Measurements from ENCODE around the gene PTCHD4.

The PTCHD4 gene

DNA sequence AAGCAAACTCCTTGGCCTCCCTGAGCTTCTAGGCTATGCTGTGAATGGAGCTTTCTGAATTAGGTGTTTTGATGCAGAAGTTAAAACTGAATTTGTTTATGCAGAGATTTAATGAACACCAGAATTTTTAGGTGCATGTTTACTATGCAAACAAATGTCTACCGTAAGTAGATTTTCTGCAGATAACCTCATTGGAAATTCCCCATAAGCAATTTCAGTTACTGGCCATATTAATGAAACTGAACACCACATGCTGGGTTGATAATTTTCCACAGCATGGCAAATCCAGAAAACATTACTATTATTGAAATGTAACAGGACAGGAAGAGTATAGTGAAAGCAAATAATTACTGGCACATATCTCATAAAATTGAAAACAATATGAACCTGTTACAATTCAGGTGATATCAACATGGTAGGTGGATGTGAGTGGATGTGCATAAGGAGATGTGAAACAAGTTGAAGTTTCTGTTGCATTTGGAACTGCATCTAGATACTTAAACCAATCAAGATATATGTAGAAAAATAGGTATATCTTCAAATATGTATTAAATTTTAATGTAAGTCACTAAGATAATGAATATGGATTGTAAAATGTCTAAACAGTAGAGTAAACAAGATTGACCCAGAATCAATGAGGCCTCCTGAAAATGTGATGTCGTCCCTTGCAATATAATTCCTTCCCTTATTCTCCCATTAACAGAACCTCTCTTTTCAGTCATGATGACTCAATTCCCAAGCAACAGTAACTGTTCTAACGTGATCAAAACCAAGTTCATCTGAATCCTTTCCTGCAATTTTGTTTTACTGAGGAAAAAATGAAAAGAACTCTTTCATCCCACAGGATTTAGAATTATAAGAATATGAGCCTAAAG lies 11.0 kb downstream of the PTCHD4 start:
- no peak for DNase-seq (ENCODE audit: low read depth)

DNA sequence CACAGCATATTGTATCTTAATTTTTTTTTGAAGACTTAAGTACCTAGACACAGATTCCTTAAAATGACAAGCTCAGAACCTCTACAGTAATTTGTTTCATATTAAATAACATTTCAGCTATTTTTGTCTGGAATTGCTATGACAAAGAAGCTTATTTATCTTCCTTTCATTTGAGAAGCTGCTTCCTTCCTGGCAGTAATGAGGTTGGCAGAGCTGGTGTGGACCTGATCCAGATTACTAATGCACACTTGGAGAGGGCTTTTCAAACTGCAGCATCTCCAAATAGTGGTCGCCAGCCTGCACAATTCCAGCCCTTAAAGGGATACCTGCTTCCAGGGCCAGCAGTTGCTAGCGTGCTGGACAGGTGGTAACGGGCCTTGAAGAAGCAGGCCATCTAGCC lies 12.1 kb downstream of the PTCHD4 start:
- DNase-seq (ENCODE audit: low read depth), result no peak

DNA sequence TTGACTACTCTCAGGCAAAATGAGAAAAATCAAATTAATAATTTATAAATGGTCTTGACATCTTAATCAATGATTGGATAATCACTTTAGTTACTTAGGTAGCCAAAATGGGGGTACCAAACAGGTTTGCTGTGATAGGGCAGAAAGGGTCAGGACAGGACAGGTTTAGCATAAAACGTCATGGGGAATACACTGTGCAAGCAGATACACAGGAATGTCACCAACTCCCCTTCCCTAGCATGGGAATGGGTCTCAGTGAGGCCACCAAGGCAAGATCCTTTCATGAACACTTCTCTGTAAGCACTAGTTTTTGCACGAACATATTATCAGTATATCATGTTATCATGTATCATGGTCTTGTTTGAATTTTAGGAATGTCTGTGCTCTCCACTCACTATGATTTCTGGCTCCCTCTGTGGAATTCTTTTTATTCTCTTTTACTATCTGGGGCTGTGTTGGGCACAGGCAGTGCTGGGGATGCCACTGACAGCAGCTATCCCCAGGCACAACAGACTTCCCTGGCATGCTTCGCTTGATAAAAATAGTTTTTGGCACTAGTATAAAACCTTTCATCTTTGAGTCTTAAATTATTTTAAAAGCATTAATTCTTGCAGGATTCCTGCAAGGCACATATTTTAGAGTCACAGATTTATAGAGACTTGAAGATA lies 18.3 kb downstream of the PTCHD4 start:
- no peak for DNase-seq (ENCODE audit: low read depth)

DNA sequence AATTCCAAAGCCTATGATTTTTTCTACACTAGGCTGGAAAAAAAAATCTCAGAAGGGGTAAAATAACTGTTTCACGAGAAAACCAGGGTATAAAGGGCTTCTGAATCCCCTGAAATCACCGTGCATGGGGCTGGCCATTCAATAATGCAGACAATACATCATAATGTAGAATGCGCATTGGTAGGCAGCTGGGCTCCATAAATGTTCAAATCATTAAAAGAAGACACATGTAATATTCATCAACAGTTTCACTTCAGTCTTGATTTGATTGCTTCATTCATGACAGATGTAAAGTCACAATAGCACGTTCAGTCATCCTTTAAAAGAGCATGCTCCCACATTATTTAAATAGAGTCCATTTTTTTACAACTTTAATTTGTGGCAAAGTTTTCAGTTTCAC lies 20.5 kb downstream of the PTCHD4 start:
- DNase-seq (ENCODE audit: low read depth), result no peak

DNA sequence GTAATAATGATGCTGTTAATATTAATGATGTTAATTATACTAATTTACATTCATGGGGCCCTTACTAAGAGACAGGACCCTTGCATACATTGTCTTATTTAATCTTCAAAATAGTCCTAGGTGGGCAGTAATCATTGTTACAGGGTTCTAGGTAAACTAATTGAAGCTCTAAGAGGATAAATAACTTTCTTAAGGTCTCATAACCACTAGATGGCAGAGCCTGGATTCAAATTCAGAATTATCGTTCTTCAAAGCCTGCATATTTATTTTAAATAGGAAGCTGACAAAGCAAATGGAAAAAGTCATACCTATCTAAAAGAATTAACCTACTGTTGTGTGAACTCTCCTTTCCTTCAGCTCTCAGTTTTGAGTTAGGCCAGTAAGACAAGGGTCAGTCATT lies 23.5 kb downstream of the PTCHD4 start:
- DNase-seq (ENCODE audit: low read depth), result no peak

DNA sequence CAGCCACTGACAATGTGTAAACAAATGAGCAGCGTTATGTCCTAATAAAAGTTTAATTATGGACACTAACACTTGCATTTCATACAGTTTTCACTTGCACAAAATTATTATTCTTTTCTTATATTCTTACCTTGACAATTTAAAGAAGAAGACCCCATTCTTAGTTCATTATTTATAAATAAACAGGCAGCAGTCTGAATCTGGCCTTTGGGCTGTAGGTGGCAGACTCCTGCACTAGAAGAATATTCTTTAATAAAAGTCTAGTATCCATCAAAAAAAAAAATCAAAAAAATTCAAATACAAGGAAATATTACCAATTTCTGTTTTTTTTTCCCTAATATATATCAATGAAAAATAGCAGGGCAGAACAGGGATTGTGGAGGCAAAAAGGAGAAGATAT lies 24.8 kb downstream of the PTCHD4 start:
- no peak for DNase-seq (ENCODE audit: low read depth)

DNA sequence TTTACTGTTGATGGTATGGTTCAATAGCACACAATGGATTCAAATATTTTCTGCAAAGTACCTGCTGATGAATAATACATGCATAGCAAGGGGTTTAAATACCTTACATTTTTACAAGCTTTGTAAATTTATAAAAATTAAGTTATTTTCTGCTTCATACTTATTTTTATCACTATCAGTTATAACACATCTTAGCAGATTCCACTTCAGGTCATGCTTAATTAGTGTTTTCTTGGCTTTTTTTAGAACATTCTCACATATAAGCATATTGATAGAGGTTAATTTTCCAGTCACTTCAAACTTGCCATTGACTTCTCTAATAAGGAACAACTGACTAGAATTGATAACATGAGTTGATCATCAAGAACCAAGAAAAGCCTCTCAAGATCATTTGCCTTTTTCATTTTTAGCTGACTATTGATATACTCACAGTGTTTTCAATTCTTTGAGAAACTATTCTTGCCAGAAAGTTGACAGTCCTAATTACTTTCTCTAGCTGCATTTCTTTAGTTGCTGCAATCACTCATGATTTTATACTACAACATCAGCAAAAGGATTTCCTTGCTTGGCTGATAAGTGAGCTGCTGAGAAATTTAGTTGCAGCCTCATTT lies 25.8 kb downstream of the PTCHD4 start:
- no peak for DNase-seq (ENCODE audit: low read depth)

DNA sequence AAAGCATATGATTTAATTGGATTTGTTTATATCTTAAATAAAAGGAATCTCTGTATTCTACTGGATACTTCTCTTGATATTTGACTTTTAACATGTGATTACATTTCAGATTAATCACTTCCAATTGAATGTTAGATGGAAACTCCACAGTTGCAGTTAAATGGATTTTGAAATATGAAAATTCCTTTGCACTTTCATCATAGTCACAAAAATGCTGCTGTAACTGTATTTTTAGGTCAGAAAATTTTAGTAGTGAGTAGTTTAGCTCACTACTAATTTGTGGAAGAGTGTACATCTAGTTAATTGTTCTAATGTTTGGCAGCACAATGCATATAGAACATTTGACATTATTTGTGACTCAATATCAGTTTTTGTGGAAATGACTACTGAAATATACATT lies 26.8 kb downstream of the PTCHD4 start:
- DNase-seq (ENCODE audit: low read depth), result no peak

DNA sequence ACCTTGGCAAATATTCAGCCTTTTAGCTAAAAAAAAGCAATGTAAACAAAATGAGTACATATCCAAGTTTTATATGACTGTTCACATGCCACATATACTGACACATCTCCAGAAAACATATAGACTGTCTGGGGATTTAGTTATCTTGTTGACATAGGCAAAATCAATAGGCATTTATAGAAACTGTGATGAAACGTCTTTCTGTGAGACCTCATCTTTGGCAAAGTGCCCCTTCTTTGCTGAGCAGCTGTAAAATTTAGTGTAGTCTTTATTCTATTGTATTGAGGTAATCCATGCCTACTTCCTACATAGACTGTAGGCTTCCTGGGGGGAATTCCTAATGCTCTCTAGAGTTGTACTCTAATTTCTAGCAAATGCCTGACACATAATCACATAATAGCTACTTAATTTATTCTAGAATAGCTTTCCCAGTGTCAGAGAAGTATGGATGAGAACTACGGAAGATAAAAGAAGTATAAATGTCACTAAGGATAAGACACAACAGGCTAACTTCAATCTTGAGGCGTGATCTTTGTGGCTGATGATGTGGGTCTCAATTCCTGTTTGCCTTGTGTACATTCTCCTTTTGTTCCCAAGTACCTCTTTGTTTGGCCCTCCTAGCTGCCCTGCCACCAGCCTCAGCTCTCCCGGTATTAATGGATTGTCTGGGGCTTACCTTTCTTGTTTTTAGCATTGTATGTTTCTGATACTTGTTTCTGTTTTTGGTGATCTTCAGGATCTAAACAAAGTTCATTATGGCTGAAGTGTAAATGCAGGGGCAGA lies 30.6 kb downstream of the PTCHD4 start:
- no peak for DNase-seq (ENCODE audit: low read depth)

DNA sequence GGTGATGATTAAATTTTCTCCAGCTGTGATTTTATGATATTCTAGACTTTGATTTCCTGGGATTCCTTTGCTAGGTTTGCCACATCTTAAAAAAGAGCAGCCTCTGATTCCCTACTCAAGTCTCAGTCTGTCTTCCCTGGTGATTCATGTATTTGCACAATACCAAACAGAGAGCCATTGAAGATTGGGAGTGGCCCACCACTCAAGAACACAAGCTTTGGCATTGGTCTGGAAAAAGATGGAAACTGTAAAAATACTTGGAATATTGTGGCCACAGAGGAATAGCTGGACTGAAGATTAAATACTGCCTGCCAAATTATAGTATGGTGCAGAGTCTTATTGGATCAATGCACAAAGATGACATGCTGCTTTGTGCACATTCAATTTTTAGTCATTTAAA lies 32.9 kb downstream of the PTCHD4 start:
- DNase-seq (ENCODE audit: low read depth), result no peak

DNA sequence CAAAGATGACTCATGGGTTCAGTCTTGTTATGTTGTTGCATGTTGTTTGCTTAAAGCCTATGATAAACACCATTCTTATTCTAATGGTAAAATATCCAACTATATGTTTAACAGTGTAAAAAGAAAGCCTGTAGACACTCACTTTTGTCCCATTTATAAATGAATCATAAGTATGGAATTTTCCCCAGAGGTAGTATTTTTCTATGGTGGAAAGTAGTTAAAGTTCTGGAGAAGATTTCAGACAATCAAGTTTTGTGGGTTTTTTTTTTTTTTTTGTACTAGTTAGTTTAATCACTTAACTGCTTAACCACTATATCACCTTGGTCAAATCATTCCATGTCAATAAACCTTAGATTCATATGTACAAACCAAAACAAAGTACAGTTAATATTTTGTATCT lies 35.8 kb downstream of the PTCHD4 start:
- DNase-seq (ENCODE audit: low read depth), result no peak

DNA sequence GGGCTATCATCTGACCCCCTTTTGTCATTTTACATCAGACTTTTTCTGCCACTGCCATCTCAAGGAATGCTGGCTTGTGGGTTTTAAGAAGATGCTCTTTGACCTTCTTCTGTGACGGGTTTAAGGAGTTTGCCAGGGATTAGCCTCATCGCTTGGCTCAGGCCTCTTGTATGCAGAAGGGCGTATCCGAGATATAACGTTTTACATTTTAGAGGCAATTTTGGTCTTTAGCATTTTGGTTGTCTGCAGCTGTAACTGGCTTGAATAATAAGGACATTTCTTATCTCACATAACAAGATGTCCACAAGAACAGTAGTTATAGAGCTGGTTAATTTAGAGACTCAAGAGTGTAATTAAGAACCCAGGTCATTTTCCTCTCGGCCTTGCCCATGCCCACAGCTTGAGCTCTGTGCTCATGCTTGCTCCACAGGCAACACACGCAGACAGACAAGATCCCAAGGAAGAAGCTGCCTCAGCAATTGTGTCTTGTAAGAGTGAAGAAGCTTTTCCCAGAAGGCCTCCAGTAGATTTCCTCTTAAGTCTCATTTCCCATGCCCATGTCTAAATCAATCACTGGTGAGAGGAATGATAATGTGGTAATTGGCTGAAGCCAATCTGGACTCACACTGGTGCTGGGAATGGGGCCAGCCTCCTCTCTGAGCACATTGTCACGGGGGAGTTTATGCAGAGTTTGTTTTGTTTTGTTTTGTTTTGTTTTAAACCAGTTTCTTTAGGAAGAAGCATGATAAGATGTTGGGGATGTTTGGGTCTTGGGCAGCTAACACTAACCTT lies 36.8 kb downstream of the PTCHD4 start:
- no peak for DNase-seq (ENCODE audit: low read depth)

DNA sequence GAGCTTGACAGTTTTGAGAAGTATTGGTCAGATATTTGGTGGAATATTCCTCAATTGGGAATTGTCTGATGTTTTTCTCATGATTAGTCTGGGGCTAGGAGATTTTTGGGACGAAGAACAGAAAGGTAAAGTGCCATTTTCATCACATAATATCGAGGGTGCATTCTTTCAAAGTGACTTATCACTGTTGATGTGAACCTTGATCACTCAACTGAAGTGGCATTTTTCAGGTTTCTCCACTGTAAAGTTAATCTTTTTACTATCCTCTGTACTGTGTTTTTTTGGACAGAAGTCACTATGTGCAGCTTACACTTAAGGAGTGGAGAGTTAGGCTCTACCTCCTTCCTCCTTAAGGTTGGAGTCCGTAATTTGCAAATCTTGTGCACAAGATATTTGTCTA lies 39.2 kb downstream of the PTCHD4 start:
- DNase-seq (ENCODE audit: low read depth), result no peak

DNA sequence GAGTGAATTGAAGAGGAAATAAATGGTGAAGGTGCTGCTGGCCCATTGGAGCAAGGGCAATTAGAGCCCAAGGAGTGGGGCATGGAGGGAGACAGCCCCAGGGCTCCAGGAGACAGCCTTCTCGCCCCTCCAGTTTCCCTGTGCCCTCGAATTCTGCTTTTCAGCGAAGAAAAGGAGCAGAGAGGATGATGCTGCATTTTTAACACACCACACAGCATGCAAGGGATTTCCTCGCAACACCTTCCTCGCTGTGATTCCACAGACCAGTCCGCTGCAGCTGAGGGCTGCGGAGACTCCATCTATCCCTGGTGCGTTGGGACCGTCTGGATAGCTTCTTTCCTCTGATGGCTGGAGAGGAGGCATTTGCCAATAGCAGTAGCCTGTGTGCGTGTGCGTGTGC lies 41.7 kb downstream of the PTCHD4 start:
- DNase-seq (ENCODE audit: low read depth), result no peak

DNA sequence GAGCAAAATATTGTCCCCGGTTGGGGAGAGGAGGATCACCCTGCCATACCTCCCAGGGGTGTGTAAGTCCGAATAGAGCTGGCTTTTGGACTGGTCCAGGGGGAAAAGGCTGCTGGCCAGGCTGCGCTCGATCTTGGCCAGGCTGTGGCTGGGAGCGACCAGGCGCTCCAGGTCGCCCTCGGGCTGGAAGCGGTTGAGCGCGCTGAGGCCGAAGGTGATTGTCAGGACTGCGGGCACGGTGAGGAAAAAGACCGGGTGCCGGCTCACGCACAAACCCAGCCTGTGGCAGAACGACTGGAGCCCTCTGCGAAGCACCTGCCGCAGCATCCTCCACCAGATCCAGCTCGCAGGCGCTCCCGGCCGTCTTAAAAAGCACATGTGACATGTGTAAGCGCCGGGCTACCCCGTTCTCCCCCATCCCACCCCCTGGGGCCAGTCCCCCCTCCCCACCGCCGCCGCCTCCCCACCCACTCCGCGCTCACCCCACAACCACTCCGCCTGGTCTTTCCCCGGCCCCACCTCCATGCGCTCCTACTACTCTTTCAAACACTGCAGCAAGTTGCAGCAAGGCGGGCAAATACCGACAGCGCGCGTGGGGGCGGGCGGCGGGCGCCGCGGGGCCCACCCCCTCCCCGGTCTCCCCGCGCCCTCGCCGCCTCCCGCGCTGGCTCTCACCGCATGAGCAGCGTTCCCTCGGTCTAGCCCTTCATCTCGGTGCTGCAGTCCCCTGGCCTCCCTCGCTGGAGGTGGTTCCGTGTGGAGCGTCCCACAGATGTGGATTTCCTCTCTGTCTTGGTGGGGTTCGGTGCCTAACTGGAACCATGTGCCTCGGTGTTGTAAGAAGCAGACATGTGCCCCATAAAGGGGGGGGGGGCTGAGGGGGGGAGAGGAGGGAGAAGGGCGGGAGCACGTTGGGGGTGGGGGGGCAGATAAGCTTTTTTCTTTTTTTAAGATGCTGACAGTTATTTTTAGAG lies 42.4 kb downstream of the PTCHD4 start:
- DNase-seq (ENCODE audit: low read depth), result no peak

DNA sequence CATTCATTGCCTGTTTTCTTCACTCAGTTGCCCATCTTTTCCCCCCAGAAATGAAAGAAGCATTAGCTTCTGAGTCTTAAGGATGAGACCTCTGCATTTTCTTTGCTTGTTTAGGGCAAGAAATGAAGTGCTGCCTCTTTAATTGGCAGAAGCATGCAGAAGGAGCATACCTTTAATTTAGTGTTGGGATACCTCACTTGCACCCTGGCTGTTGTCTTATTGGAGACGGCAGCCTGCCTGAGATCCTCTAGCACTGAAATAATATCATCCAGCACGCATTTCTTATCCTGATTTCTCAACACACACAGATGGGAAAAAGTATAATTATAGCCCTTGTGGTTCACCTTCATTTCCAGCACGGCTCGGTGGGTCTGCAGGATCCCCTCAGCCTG lies 43.1 kb downstream of the PTCHD4 start:
- DNase-seq (ENCODE audit: low read depth), result no peak

DNA sequence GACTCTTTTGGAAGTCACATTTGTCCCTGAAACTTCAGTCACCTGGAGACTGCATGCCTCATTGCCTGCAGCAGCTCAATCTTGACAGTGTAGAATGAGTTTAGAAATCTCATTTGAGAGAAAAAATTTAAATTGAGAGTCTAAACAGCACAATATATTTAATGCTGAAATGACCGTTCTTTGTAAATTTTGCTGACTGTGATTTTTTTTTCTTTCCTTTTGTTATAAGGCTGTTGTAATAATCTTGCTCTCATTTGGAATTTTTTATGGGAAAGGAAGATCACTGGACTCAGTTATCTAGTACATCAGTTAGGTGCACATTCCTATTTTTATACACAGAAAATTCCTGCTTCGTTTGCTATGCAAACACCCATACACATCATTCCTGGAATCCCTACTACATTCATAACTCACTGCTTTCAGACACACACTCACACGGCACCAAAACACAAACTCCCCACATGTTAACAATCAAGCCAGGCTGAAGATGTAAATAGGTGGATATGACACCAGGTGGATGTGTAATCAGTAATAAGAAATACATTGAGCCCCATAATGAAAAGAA lies 43.8 kb downstream of the PTCHD4 start:
- no peak for DNase-seq (ENCODE audit: low read depth)

DNA sequence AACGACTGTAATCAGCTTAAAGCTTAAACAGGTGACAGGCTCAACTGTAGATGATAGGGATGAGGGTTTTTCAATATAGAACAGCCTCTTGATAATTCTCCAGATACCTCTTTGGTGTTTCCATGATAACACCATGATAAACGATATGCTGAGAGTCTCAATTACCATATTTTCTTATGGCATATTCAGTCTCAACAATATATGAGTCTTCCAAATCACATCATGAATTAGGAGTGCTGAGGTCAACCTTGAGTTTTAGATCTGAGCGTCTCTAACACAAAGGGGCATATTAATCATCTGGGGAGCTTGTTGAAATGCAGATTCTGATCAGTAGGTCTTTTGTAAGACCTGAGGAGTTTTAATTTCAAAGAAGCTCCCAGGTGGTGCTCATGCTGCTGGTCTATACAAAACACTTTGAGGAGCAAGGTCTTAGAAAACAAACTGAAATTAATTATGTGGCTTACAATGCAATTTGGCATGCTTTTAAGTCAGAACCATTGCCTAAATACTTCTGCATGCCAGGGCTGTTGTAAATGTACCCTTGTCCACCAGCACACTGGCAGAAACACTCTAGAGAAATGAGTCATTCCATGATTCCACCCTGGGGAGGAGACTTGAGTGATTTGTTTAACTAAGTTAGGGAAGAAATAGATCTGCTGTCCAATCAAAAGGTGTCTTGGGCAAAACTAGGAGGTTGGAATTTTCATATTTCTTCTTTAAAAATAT lies 49.6 kb downstream of the PTCHD4 start:
- no peak for DNase-seq (ENCODE audit: low read depth)

Measured in activated gamma-delta T cell treated with anti-CD3 and anti-CD28 coated beads, Interleukin-2, amount 50 U/mL, for 16 hours (primary cell).